ENCODE results near the gene ZAP70. TPM values are rescaled to one million over a fixed set of nuclear protein-coding genes. Genes with fewer than 3 reads are reported as not detected.

Gene ZAP70
- total RNA-seq, 1 donor from 2014 or later, result 1.1 TPM

DNA sequence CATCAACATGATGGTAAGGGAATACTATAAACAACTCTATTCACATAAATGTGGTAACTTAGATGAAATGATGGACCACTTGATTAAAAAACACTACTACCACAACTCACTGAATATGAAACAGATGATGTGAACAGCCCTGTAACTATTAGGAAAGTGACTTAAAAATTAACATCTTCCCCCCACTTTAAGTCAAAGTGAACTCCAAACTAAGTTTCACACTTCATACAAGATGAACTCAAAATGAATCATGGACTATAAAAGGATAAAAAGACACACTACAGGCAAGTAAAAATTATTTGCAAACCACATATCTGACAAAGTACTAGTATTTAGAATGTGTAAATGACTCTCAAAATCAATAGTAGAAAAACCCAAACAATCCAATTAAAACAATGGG is 71.6 kb downstream of the ZAP70 start:
- no peak overlapping the region for H3K4me3 Mint-ChIP-seq (ENCODE audit: unreplicated experiment)
- H3K9me3 Mint-ChIP-seq (ENCODE audit: unreplicated experiment), result no peaks in the 10 kb centered on the region
- H3K27ac Mint-ChIP-seq (ENCODE audit: unreplicated experiment), result no peak overlapping the region
- TF ChIP-seq CTCF (IDR thresholded peaks at IDR 0.05), result no peak
- no peaks in the 10 kb centered on the region for H3K4me1 Mint-ChIP-seq (ENCODE audit: unreplicated experiment)
- no peak for DNase-seq (ENCODE audit: extremely low spot score, unreplicated experiment)
- H3K36me3 Mint-ChIP-seq (ENCODE audit: unreplicated experiment), result peaks cover 10% of the 10 kb centered on the region
- no peaks in the 10 kb centered on the region for H3K27me3 Mint-ChIP-seq (ENCODE audit: unreplicated experiment)

GRCh38 chr2:97785818-97786217 is 72.4 kb downstream of the ZAP70 start:
- no peak overlapping the region for H3K27ac Mint-ChIP-seq (ENCODE audit: unreplicated experiment)
- no peaks in the 10 kb centered on the region for H3K9me3 Mint-ChIP-seq (ENCODE audit: unreplicated experiment)
- no peak for TF ChIP-seq CTCF (IDR thresholded peaks at IDR 0.05)
- H3K4me3 Mint-ChIP-seq (ENCODE audit: unreplicated experiment), result no peak overlapping the region
- no peaks in the 10 kb centered on the region for H3K4me1 Mint-ChIP-seq (ENCODE audit: unreplicated experiment)
- no peaks in the 10 kb centered on the region for H3K27me3 Mint-ChIP-seq (ENCODE audit: unreplicated experiment)
- H3K36me3 Mint-ChIP-seq (ENCODE audit: unreplicated experiment), result peaks cover 16% of the 10 kb centered on the region
- DNase-seq (ENCODE audit: extremely low spot score, unreplicated experiment), result no peak

GRCh38 chr2:97788986-97789644 is 75.7 kb downstream of the ZAP70 start:
- no peak for TF ChIP-seq CTCF (IDR thresholded peaks at IDR 0.05)
- no peak for DNase-seq (ENCODE audit: extremely low spot score, unreplicated experiment)
- H3K4me1 Mint-ChIP-seq (ENCODE audit: unreplicated experiment), result no peaks in the 10 kb centered on the region
- H3K9me3 Mint-ChIP-seq (ENCODE audit: unreplicated experiment), result no peaks in the 10 kb centered on the region
- H3K27me3 Mint-ChIP-seq (ENCODE audit: unreplicated experiment), result no peaks in the 10 kb centered on the region
- no peak overlapping the region for H3K27ac Mint-ChIP-seq (ENCODE audit: unreplicated experiment)
- H3K4me3 Mint-ChIP-seq (ENCODE audit: unreplicated experiment), result no peak overlapping the region
- peaks cover 35% of the 10 kb centered on the region for H3K36me3 Mint-ChIP-seq (ENCODE audit: unreplicated experiment)

Other genes starting within 250 kb of the ZAP70 start
- gene ANKRD36B, start 123.7 kb upstream of the ZAP70 start, total RNA-seq, result 31.8 and 37.3 TPM in 2 replicates
- 185 and 191 TPM in 2 replicates for gene COX5B, start 67.5 kb upstream of the ZAP70 start, total RNA-seq
- 54.4 and 56.6 TPM in 2 replicates for gene ACTR1B, start 49.5 kb upstream of the ZAP70 start, total RNA-seq
- gene C2orf92, start 43.9 kb upstream of the ZAP70 start, total RNA-seq, result 13.7 and 15.0 TPM in 2 replicates

Data from osteocyte (in vitro differentiated cells).